ENCODE data around the gene LRP1.

DNA sequence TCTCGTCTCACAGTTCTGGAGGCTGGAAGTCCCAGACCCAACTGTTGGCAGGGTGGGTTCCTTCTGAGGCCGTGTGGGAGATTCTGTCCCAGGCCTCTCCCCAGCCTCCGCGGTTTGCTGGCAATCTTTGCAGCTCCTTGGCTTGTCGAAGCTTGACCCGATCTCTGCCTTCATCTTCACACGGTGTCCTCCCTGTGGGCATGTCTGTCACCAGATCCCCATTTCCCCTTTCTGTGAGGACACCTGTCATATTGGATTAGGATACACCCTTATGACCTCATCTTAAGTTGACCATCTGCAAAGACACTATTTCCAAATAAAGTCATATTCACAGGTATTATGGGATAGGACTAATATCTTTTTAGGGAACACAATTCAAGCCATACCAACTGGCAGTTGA lies 41.7 kb downstream of the LRP1 start:
- TF ChIP-seq POLR2AphosphoS5 (IDR thresholded peaks at IDR 0.05; ENCODE audit: low read depth, low read length): no peak
- TF ChIP-seq, protein P1, sequence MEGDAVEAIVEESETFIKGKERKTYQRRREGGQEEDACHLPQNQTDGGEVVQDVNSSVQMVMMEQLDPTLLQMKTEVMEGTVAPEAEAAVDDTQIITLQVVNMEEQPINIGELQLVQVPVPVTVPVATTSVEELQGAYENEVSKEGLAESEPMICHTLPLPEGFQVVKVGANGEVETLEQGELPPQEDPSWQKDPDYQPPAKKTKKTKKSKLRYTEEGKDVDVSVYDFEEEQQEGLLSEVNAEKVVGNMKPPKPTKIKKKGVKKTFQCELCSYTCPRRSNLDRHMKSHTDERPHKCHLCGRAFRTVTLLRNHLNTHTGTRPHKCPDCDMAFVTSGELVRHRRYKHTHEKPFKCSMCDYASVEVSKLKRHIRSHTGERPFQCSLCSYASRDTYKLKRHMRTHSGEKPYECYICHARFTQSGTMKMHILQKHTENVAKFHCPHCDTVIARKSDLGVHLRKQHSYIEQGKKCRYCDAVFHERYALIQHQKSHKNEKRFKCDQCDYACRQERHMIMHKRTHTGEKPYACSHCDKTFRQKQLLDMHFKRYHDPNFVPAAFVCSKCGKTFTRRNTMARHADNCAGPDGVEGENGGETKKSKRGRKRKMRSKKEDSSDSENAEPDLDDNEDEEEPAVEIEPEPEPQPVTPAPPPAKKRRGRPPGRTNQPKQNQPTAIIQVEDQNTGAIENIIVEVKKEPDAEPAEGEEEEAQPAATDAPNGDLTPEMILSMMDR (IDR thresholded peaks at IDR 0.05): no peak
- no peak for TF ChIP-seq SIN3A (IDR thresholded peaks at IDR 0.05; ENCODE audit: borderline replicate concordance, insufficient read depth, low read depth, low read length)
- TF ChIP-seq TCF7L2 (IDR thresholded peaks at IDR 0.05; ENCODE audit: low read depth, low read length): no peak
